ENCODE results near the gene IL15RA.

IL15RA gene

DNA sequence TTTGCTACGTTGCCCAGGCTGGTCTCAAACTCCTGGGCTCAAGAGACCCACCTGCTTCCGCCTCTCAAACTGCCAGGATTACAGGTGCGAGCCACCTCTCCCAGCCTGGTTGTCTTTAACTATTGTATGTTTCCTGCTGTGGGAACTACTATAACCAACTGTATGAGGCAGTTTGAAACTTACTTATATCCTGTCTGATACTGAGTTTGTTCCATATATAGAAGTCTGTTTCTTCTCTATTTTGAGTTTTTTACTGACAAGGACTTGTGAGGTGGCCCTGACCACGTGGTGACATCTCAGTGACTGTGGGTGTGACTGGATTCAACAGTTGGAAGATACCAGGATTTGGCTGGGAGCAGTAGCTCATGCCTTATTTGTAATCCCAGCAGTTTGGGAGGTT, 73.1 kb downstream of the IL15RA start:
- no peak overlapping the region for H3K4me3 ChIP-seq (replicated peaks; ENCODE audit: low read depth, low read length)
- no peak for TF ChIP-seq CTCF (IDR thresholded peaks at IDR 0.05; ENCODE audit: insufficient read depth, low read length, poor library complexity, severe bottlenecking)
- H3K27me3 ChIP-seq (replicated peaks; ENCODE audit: control insufficient read depth, insufficient read depth, low read length), result no peaks in the 10 kb centered on the region
- DNase-seq (ENCODE audit: extremely low read depth, insufficient read length), result peak; percentile 77
- peaks cover 11% of the 10 kb centered on the region for H3K36me3 ChIP-seq (ENCODE audit: control insufficient read depth, insufficient read depth, low read length)

GRCh38 chr10:5903563-5903962, 73.8 kb downstream of the IL15RA start:
- TF ChIP-seq CTCF (IDR thresholded peaks at IDR 0.05; ENCODE audit: insufficient read depth, low read length, poor library complexity, severe bottlenecking), result no peak
- Histone ChIP-seq H3K4me3 (replicated peaks; ENCODE audit: low read depth, low read length) (no peak overlapping the region), H3K27me3 (replicated peaks; ENCODE audit: control insufficient read depth, insufficient read depth, low read length) (no peaks in the 10 kb centered on the region), H3K36me3 (ENCODE audit: control insufficient read depth, insufficient read depth, low read length) (peaks cover 7% of the 10 kb centered on the region)
- DNase-seq (ENCODE audit: extremely low read depth, insufficient read length), result no peak

DNA sequence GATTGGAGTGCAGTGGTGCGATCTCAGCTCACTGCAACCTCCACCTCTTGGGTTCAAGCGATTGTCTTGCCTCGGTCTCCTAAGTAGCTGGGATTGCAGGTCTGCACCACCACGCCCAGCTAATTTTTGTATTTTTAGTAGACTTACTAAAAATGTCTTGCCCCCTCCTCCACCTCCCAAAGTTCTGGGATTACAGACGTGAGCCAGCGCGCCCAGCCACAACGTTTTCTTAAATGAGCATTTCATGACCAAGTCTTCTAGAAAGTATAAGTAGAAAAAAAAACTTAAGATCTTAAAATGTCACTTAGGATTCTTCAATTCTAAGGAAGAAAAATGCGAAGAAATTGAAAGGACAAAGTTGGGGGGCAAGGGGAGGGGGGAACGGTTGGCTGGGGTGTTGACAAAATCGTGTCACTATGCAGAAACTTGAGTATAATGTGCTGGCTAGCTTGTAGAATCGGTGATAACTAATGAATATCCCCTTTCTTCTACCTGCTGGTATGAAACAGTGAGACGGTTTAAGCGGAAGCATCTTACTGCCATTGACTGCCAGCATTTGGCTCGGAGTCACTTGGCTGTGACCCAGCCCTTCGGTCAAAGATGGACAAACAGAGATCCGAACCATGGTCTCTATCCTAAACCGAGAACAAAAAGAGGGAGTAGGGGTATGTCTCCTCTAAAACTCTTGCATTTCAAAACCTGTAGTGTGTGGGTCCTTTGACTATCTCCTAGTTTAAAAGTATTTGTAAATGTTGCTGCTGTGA, 74.7 kb downstream of the IL15RA start:
- Histone ChIP-seq H3K36me3 (ENCODE audit: control insufficient read depth, insufficient read depth, low read length) (peaks cover 7% of the 10 kb centered on the region), H3K27me3 (replicated peaks; ENCODE audit: control insufficient read depth, insufficient read depth, low read length) (no peaks in the 10 kb centered on the region), H3K4me3 (replicated peaks; ENCODE audit: low read depth, low read length) (no peak overlapping the region)
- no peak for DNase-seq (ENCODE audit: extremely low read depth, insufficient read length)
- no peak for TF ChIP-seq CTCF (IDR thresholded peaks at IDR 0.05; ENCODE audit: insufficient read depth, low read length, poor library complexity, severe bottlenecking)

All from GM06990 (cell line).